SK-N-DZ (cell line): ENCODE data around the gene KCTD4.
"Not testable (repeated sequence)": the region's sequence is repeated elsewhere in the genome, so short reads cannot be mapped to it uniquely, and the experiment has no call there.

ENCODE experiments used
- DNase-seq: peaks from one replicate; pipeline ENCODE4 v3.0.0-alpha.2; 2015; ENCODE audit warnings: low spot score

KCTD4 gene

GRCh38 chr13:45216193-45216592 is 15.3 kb upstream of the KCTD4 start:
- no peak for DNase-seq

- DNase-seq, result no peak
Observed at GRCh38 chr13:45215392-45216077, 14.7 kb upstream of the KCTD4 start.

- DNase-seq, result no peak
Observed at GRCh38 chr13:45209229-45209628, 8.4 kb upstream of the KCTD4 start.

GRCh38 chr13:45208132-45208531 is 7.3 kb upstream of the KCTD4 start:
- no peak for DNase-seq

GRCh38 chr13:45207319-45207718 is 6.5 kb upstream of the KCTD4 start:
- no peak for DNase-seq

- no peak for DNase-seq
Observed at GRCh38 chr13:45206340-45206739, 5.5 kb upstream of the KCTD4 start.

GRCh38 chr13:45205124-45205523 is 4.3 kb upstream of the KCTD4 start:
- DNase-seq, result no peak

- no peak for DNase-seq
Observed at GRCh38 chr13:45199711-45200110, 1.1 kb downstream of the KCTD4 start.

GRCh38 chr13:45198924-45199323 is 1.9 kb downstream of the KCTD4 start:
- no peak for DNase-seq

GRCh38 chr13:45198041-45198440 is 2.8 kb downstream of the KCTD4 start:
- no peak for DNase-seq

- DNase-seq, result no peak
Observed at GRCh38 chr13:45196622-45197021, 4.2 kb downstream of the KCTD4 start.

GRCh38 chr13:45196096-45196495 is 4.7 kb downstream of the KCTD4 start:
- DNase-seq, result no peak

- DNase-seq, result no peak
Observed at GRCh38 chr13:45195421-45195820, 5.4 kb downstream of the KCTD4 start.

- no peak for DNase-seq
Observed at GRCh38 chr13:45194081-45194939, 6.5 kb downstream of the KCTD4 start.

GRCh38 chr13:45191874-45192273 is 9.0 kb downstream of the KCTD4 start:
- no peak for DNase-seq

GRCh38 chr13:45189511-45189910 is 11.3 kb downstream of the KCTD4 start:
- not testable (repeated sequence) for DNase-seq

GRCh38 chr13:45189077-45189476 is 11.8 kb downstream of the KCTD4 start:
- not testable (repeated sequence) for DNase-seq

GRCh38 chr13:45185286-45185685 is 15.6 kb downstream of the KCTD4 start:
- DNase-seq, result no peak

- no peak for DNase-seq
Observed at GRCh38 chr13:45184693-45185092, 16.2 kb downstream of the KCTD4 start.

GRCh38 chr13:45180713-45181601 is 19.9 kb downstream of the KCTD4 start:
- DNase-seq, result no peak

GRCh38 chr13:45180303-45180702 is 20.5 kb downstream of the KCTD4 start:
- DNase-seq, result no peak

GRCh38 chr13:45179428-45179827 is 21.4 kb downstream of the KCTD4 start:
- no peak for DNase-seq
